GM18873 (cell line): Measurements from ENCODE around the gene CATSPER4.
A peak's percentile ranks its signal among the peaks of the same experiment; 100 is the strongest.
"Not testable (repeated sequence)": the region's sequence is repeated elsewhere in the genome, so short reads cannot be mapped to it uniquely, and the experiment has no call there.

ENCODE experiments used
- ATAC-seq: cut with Tn5 transposase; IDR thresholded peaks from one replicate; pipeline ENCODE4 v1.9.1; 2021; ENCODE audit warnings: mild to moderate bottlenecking, moderate library complexity, moderate number of reproducible peaks; ENCODE audit not compliant: unreplicated experiment, low FRiP score

CATSPER4 gene

GRCh38 chr1:26189331-26189730 is 1.1 kb upstream of the CATSPER4 start:
- no peak for ATAC-seq

- no peak for ATAC-seq
Measured at GRCh38 chr1:26189751-26190275, 589 bp upstream of the CATSPER4 start.

- no peak for ATAC-seq
Measured at GRCh38 chr1:26191739-26192138, 1.3 kb downstream of the CATSPER4 start.

GRCh38 chr1:26195805-26196204 is 5.4 kb downstream of the CATSPER4 start:
- ATAC-seq = no peak

- ATAC-seq = no peak
Measured at GRCh38 chr1:26197301-26197700, 6.9 kb downstream of the CATSPER4 start.

GRCh38 chr1:26197813-26198212 is 7.4 kb downstream of the CATSPER4 start:
- no peak for ATAC-seq

- ATAC-seq = no peak
Measured at GRCh38 chr1:26200413-26200812, 10.0 kb downstream of the CATSPER4 start.

- no peak for ATAC-seq
Measured at GRCh38 chr1:26203642-26204318, 13.4 kb downstream of the CATSPER4 start.

GRCh38 chr1:26210147-26210870 is 19.9 kb downstream of the CATSPER4 start:
- no peak for ATAC-seq

- ATAC-seq = no peak
Measured at GRCh38 chr1:26212726-26213125, 22.3 kb downstream of the CATSPER4 start.

GRCh38 chr1:26213335-26213905 is 23.0 kb downstream of the CATSPER4 start:
- ATAC-seq = no peak

GRCh38 chr1:26215246-26215645 is 24.8 kb downstream of the CATSPER4 start:
- ATAC-seq = no peak

- ATAC-seq = no peak
Measured at GRCh38 chr1:26218906-26219494, 28.6 kb downstream of the CATSPER4 start.

- no peak for ATAC-seq
Measured at GRCh38 chr1:26220199-26220912, 30.0 kb downstream of the CATSPER4 start.

GRCh38 chr1:26221094-26221493 is 30.7 kb downstream of the CATSPER4 start:
- ATAC-seq = no peak

- ATAC-seq = no peak
Measured at GRCh38 chr1:26224606-26225005, 34.2 kb downstream of the CATSPER4 start.

- no peak for ATAC-seq
Measured at GRCh38 chr1:26225033-26225831, 34.8 kb downstream of the CATSPER4 start.

- not testable (repeated sequence) for ATAC-seq
Measured at GRCh38 chr1:26230682-26231081, 40.3 kb downstream of the CATSPER4 start.

GRCh38 chr1:26233903-26234643 is 43.7 kb downstream of the CATSPER4 start, which contains the start of gene CEP85:
Gene CEP85, plus strand, starts transcription at chr1:26234200. Its CDS starts 5,584 bp downstream, at chr1:26239784.
- ATAC-seq = peak; percentile 80
